GM19467 (cell line): ENCODE results near the gene SLC34A2.
"Not testable (repeated sequence)": the region's sequence is repeated elsewhere in the genome, so short reads cannot be mapped to it uniquely, and the experiment has no call there.

Source experiments
- ATAC-seq: cut with Tn5 transposase; IDR thresholded peaks from one replicate; pipeline ENCODE4 v1.9.1; 2021; ENCODE audit warnings: mild to moderate bottlenecking, moderate library complexity; ENCODE audit not compliant: unreplicated experiment

Gene SLC34A2

GRCh38 chr4:25661441-25661840 lies 5.8 kb downstream of the SLC34A2 start:
- ATAC-seq, result not testable (repeated sequence)

GRCh38 chr4:25662306-25662705 lies 6.7 kb downstream of the SLC34A2 start:
- no peak for ATAC-seq

- ATAC-seq, result no peak
Measured at GRCh38 chr4:25663781-25664180, 8.1 kb downstream of the SLC34A2 start.

- no peak for ATAC-seq
Measured at GRCh38 chr4:25666031-25666630, 10.5 kb downstream of the SLC34A2 start.

- no peak for ATAC-seq
Measured at GRCh38 chr4:25667931-25668557, 12.4 kb downstream of the SLC34A2 start.

GRCh38 chr4:25670991-25671390 lies 15.3 kb downstream of the SLC34A2 start:
- no peak for ATAC-seq

- no peak for ATAC-seq
Measured at GRCh38 chr4:25672756-25673155, 17.1 kb downstream of the SLC34A2 start.

- ATAC-seq, result no peak
Measured at GRCh38 chr4:25674386-25674785, 18.7 kb downstream of the SLC34A2 start.

- ATAC-seq, result no peak
Measured at GRCh38 chr4:25676221-25676620, 20.6 kb downstream of the SLC34A2 start.

- ATAC-seq, result no peak
Measured at GRCh38 chr4:25677157-25677556, 21.5 kb downstream of the SLC34A2 start.

- no peak for ATAC-seq
Measured at GRCh38 chr4:25677943-25678342, 22.3 kb downstream of the SLC34A2 start.

GRCh38 chr4:25687773-25688172 lies 32.1 kb downstream of the SLC34A2 start:
- ATAC-seq, result no peak

- no peak for ATAC-seq
Measured at GRCh38 chr4:25694466-25694865, 38.8 kb downstream of the SLC34A2 start.

- ATAC-seq, result no peak
Measured at GRCh38 chr4:25696409-25696808, 40.8 kb downstream of the SLC34A2 start.

- ATAC-seq, result no peak
Measured at GRCh38 chr4:25697516-25697915, 41.9 kb downstream of the SLC34A2 start.

- no peak for ATAC-seq
Measured at GRCh38 chr4:25700661-25701060, 45.0 kb downstream of the SLC34A2 start.

GRCh38 chr4:25702848-25703247 lies 47.2 kb downstream of the SLC34A2 start:
- no peak for ATAC-seq

- ATAC-seq, result no peak
Measured at GRCh38 chr4:25703731-25704388, 48.2 kb downstream of the SLC34A2 start.

- no peak for ATAC-seq
Measured at GRCh38 chr4:25704516-25704915, 48.9 kb downstream of the SLC34A2 start.

- no peak for ATAC-seq
Measured at GRCh38 chr4:25710637-25711036, 55.0 kb downstream of the SLC34A2 start.

GRCh38 chr4:25712611-25713010 lies 57.0 kb downstream of the SLC34A2 start:
- no peak for ATAC-seq

- ATAC-seq, result no peak
Measured at GRCh38 chr4:25713812-25714211, 58.2 kb downstream of the SLC34A2 start.
